Endothelial cell (in vitro differentiated cells): ENCODE results near the gene CTNNBL1. TPM values are rescaled to one million over a fixed set of nuclear protein-coding genes. Genes with fewer than 3 reads are reported as not detected.

ENCODE experiments used
- DNase-seq: peaks from one replicate; pipeline ENCODE4 v3.0.0; 2021; ENCODE audit warnings: low spot score
- H3K27ac Mint-ChIP-seq: one replicate; pipeline ENCODE4 v1.8.0; 2021; ENCODE audit warnings: mixed read lengths, inconsistent platforms; ENCODE audit not compliant: unreplicated experiment
- H3K27me3 Mint-ChIP-seq: one replicate; pipeline ENCODE4 v1.8.0; 2021; ENCODE audit warnings: mild to moderate bottlenecking, moderate library complexity, mixed read lengths, inconsistent platforms; ENCODE audit not compliant: unreplicated experiment
- H3K36me3 Mint-ChIP-seq: one replicate; pipeline ENCODE4 v1.8.0; 2021; ENCODE audit warnings: mild to moderate bottlenecking, low read depth, mixed read lengths, inconsistent platforms; ENCODE audit not compliant: unreplicated experiment
- H3K4me1 Mint-ChIP-seq: one replicate; pipeline ENCODE4 v1.8.0; 2021; ENCODE audit warnings: mild to moderate bottlenecking, mixed read lengths, inconsistent platforms; ENCODE audit not compliant: unreplicated experiment
- H3K4me3 Mint-ChIP-seq: one replicate; pipeline ENCODE4 v1.8.0; 2021; ENCODE audit warnings: mild to moderate bottlenecking, mixed read lengths, inconsistent platforms; ENCODE audit not compliant: unreplicated experiment
- H3K9me3 Mint-ChIP-seq: one replicate; pipeline ENCODE4 v1.8.0; 2021; ENCODE audit warnings: mixed read lengths, inconsistent platforms; ENCODE audit not compliant: unreplicated experiment
- total RNA-seq: library from RNA; stranded (reverse); fragmentation: NEBNext Ultra II Directional; extraction: Animal tissue kit (Norgen Biotek cat#: 25700); gene quantifications from one replicate; pipeline ENCODE4 v1.2.1, GENCODE V29; 2021; ENCODE audit not compliant: unreplicated experiment
- TF ChIP-seq, protein P1 (sequence below): fragments of 200-600 bp; sonication (generic); IDR thresholded peaks from one replicate; pipeline ENCODE4 v1.5.0; 2021; ENCODE audit warnings: antibody characterized with exemption; ENCODE audit not compliant: unreplicated experiment

CTNNBL1 gene
- total RNA-seq, 1 donor from 2014 or later: 84.8 TPM

DNA sequence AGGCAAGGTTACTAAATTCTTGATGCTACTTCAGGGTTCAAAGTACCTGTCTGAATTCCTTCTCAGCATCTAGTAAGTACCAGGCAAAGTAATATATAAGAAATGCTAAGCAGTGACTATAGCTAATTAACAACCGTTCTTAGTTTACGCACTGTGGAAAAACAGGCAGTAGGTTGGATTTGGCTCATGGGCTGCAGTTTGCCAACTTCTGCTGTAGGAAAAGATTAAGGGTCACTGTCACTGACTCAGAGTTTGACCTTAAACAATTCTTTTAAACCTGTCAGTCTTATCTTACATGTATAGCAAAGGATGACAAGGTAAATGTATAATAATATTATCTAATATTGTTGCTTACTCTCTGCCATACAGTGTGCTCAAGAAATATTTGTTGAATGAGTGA lies 42.3 kb downstream of the CTNNBL1 start:
- Mint-ChIP-seq H3K4me1 (peaks cover 19% of the 10 kb centered on the region), H3K9me3 (no peaks in the 10 kb centered on the region), H3K36me3 (peaks cover 32% of the 10 kb centered on the region), H3K27me3 (peaks cover 4% of the 10 kb centered on the region), H3K4me3 (no peak overlapping the region), H3K27ac (no peak overlapping the region)
- TF ChIP-seq, protein P1, sequence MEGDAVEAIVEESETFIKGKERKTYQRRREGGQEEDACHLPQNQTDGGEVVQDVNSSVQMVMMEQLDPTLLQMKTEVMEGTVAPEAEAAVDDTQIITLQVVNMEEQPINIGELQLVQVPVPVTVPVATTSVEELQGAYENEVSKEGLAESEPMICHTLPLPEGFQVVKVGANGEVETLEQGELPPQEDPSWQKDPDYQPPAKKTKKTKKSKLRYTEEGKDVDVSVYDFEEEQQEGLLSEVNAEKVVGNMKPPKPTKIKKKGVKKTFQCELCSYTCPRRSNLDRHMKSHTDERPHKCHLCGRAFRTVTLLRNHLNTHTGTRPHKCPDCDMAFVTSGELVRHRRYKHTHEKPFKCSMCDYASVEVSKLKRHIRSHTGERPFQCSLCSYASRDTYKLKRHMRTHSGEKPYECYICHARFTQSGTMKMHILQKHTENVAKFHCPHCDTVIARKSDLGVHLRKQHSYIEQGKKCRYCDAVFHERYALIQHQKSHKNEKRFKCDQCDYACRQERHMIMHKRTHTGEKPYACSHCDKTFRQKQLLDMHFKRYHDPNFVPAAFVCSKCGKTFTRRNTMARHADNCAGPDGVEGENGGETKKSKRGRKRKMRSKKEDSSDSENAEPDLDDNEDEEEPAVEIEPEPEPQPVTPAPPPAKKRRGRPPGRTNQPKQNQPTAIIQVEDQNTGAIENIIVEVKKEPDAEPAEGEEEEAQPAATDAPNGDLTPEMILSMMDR: no peak
- no peak for DNase-seq

DNA sequence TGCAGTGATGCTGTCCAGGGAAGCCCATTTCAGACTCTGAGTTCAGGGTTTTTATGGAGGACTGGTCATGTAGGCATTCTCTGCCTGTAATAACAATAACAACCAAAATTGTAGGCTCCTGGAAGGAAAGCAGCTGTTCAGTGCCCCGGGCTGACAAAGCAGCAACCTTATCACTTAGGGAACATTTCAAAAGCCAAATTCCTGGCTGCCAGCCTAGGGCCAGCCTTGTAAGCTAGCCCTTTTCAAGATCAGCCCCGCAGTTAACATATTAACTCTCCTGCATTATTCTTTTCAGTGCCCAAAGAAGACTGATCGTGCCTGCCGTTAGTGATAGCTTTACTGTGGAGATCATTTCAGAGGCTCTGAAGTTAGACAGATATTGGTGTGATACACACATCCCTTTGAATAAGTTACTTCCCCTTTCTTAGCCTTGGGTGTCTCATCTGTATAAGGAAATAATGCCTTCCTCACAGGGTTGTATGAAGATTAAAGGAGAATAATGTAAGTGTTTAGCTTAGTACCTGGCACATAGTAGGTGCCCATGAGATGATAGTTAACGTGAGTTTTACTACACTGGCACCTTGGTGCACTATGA lies 44.1 kb downstream of the CTNNBL1 start:
- H3K27ac Mint-ChIP-seq: no peak overlapping the region
- H3K4me1 Mint-ChIP-seq: peaks cover 15% of the 10 kb centered on the region
- DNase-seq: no peak
- TF ChIP-seq, protein P1: no peak
- H3K9me3 Mint-ChIP-seq: no peaks in the 10 kb centered on the region
- peaks cover 3% of the 10 kb centered on the region for H3K27me3 Mint-ChIP-seq
- peaks cover 22% of the 10 kb centered on the region for H3K36me3 Mint-ChIP-seq
- H3K4me3 Mint-ChIP-seq: no peak overlapping the region

DNA sequence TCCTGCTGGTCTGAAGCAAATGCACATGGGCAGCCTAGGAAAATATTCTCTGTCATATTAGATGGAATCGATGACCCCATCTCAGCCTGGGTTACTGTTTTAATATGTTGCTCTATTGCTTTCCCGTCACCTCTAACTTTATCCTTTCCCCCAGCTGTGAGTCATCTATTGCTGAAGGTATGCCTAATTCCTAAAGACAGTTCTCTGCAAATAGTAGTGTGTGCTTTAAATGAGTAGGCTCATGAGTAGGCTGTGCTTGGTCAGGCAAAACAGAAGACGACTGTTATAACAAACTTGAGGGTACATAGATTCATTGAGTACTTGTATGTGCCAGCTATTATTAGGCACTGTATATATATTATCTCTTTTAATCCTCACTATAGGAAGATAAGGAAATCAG lies 47.2 kb downstream of the CTNNBL1 start:
- H3K36me3 Mint-ChIP-seq: peaks cover 16% of the 10 kb centered on the region
- no peak overlapping the region for H3K4me3 Mint-ChIP-seq
- H3K4me1 Mint-ChIP-seq: peaks cover 10% of the 10 kb centered on the region
- TF ChIP-seq, protein P1: no peak
- H3K27me3 Mint-ChIP-seq: peaks cover 2% of the 10 kb centered on the region
- peak overlapping the region; percentile 19 for H3K27ac Mint-ChIP-seq
- no peaks in the 10 kb centered on the region for H3K9me3 Mint-ChIP-seq
- DNase-seq: no peak

DNA sequence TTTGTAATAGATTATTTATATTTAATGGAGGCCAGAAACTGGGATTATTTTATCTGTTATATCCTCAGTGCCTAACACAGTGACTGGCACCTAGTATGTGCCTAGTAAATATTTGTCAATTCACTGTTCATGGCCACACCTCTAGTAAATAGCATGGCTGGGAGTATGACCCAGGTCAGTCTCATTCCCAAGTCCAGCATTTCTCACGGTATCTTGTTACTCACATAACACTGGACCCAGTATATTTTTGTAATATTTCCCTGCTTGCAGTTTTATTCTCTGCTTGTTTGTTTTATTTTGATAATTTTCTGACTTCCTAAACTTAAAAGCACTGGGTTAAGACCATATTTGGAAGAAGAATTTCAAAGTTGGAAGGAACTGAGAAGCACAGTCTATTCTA lies 47.7 kb downstream of the CTNNBL1 start:
- Mint-ChIP-seq H3K27me3 (peaks cover 2% of the 10 kb centered on the region), H3K4me3 (no peak overlapping the region), H3K4me1 (peaks cover 10% of the 10 kb centered on the region), H3K36me3 (peaks cover 16% of the 10 kb centered on the region), H3K27ac (no peak overlapping the region), H3K9me3 (no peaks in the 10 kb centered on the region)
- no peak for DNase-seq
- TF ChIP-seq, protein P1: no peak

DNA sequence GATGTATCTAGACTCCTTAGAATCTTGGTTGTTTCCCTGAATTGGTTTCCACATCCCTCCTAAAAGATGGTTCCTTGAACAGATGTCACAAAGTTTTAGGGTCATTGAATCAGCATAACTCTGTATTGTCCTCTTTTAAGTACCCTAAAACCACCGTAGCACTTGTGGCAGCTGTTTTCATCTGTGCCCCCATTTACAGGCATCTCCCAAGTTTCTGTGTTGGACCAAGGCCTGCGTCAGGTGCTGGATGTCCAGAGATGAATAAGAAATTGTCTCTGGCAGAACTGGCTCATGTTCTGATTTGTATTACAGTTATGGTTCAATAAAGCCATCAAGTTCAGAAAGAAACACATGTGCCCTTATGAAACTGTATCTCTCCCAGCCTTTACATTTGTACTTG lies 48.3 kb downstream of the CTNNBL1 start:
- peaks cover 2% of the 10 kb centered on the region for H3K27me3 Mint-ChIP-seq
- H3K4me3 Mint-ChIP-seq: no peak overlapping the region
- peaks cover 10% of the 10 kb centered on the region for H3K4me1 Mint-ChIP-seq
- TF ChIP-seq, protein P1: no peak
- H3K36me3 Mint-ChIP-seq: peaks cover 16% of the 10 kb centered on the region
- no peaks in the 10 kb centered on the region for H3K9me3 Mint-ChIP-seq
- DNase-seq: no peak
- H3K27ac Mint-ChIP-seq: no peak overlapping the region
